Vagina (tissue), 2 donors: ENCODE measurements around the gene SEMA4D.

Experiments
- CTCF ChIP-seq, 3 experiments: fragments of 450-650 bp in 2 of 3; fragments of 200-600 bp in 1 of 3; sonication (generic) in 1 of 3; IDR thresholded peaks; one replicate each; pipeline ENCODE4 v1.5.1; 2017 to 2019; ENCODE audit warnings: antibody characterized with exemption in 3 of 3, mild to moderate bottlenecking in 2 of 3, moderate library complexity in 2 of 3
- POLR2A ChIP-seq, 2 donors: fragments of 450-650 bp; IDR thresholded peaks; one replicate each; pipeline ENCODE4 v1.6.1; 2017; ENCODE audit warnings: antibody characterized with exemption in 2 of 2, mild to moderate bottlenecking in 2 of 2, moderate library complexity in 2 of 2

- TF ChIP-seq CTCF (IDR thresholded peaks at IDR 0.05) (no peak), POLR2A (IDR thresholded peaks at IDR 0.05) (no peak)
These were observed 49.1 kb upstream of the SEMA4D start for GRCh38 chr9:89547000-89547399.
